ENCODE measurements around the gene XPO5. TPM values are rescaled to one million over a fixed set of nuclear protein-coding genes. Genes with fewer than 3 reads are reported as not detected.

The XPO5 gene
- total RNA-seq, 4 donors from 2014 or later = 11.3 to 25.1 (median 17.6) TPM

DNA sequence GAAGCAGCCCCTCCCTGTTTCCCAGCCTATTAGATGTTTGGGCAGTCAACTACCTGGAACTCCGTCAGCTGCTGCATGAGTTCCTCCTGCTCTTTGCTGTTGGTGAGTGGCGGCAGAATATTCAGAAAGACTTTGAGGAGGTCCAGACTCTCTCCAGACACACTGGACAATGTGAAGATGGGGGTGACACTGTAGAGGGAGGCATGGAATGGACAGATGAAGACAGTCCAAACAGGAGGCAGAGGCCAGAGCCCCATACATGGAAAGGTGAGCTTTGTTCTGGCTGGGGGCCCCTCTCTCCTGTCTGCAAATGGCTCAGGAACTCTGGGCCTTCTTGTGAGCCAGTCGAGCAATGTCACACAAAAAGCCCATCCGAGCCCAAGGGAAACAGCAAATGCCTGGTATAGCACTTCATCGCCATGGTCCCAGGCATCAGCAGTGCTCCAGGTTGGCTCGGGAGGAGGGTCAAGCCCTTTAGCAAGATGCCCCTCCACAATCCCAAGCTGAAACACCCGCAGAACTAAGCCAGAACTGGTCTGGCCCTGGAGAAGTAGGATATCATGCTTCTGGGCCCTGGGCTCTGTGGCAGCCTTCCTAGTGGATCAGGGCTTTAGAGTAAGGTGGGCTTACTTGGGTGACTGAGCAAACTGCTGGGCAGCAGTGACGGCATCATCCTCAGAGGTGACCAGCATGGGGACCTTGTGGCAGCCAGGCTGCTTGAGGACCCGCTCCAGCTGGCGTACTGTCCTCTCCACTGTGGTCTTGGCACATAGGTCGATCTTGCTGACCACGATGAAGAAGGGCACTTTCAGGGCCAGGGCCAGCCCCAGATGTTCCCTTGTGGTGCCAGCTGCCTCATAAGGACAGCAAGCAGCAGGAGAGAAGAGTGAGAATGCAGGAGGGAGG lies 48.3 kb upstream of the XPO5 start:
- peaks cover 0 to 47% (median 14%) of the 10 kb centered on the region in 4 donors for H3K36me3 ChIP-seq
- no peaks in the 10 kb centered on the region for H3K27me3 ChIP-seq
- no peak for DNase-seq
- intact Hi-C loops (cut with DNase I; ENCODE audit: low total_unique reads) = no loop called here
- no peak overlapping the region for H3K27ac ChIP-seq
- TF ChIP-seq POLR2A (IDR thresholded peaks at IDR 0.05) (no peak), POLR2AphosphoS5 (IDR thresholded peaks at IDR 0.05) (no peak), CTCF (IDR thresholded peaks at IDR 0.05) (no peak), EP300 (IDR thresholded peaks at IDR 0.05; ENCODE audit: low read depth) (no peak)
- WGBS, 2 donors (ENCODE audit: low coverage in 1 of 2) = 91 to 100% methylated on average over 1 to 12 of the region's 12 CpGs
- in situ Hi-C loops (cut with MboI; ENCODE audit: low pct_ligation_motif_present in 1 of 4, low pct_unique_long_range_greater_than_20kb in 1 of 4, low sequenced_read_pairs in 3 of 4) = loop anchor here in 1 of 4 donors (25.0 kb wide), 1 partner anchor 463 kb away; no protein-coding TSS in a partner anchor
- no peak overlapping the region for H3K4me3 ChIP-seq
- H3K4me1 ChIP-seq = peaks cover 4 to 17% (median 15%) of the 10 kb centered on the region in 4 donors
- H3K9me3 ChIP-seq = no peaks in the 10 kb centered on the region

DNA sequence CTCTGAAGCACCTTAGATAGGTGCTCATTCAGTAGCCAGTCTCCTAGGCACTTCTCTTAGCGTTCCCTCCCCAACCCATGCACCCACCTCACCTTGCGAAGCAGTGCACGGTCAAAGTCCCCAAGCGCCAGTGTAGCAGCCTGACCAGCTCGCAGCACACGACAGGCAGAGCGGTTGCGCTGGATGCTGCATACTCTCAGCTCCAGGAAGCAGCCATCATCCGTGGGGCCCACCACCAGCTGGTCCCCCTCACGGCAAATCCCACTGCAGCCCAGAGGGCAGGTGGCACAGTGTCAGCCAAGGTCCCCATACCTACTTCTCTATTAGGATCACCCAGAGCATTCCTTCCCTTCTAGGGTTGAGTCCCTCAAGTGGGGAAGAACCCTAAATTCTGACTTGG lies 46.7 kb upstream of the XPO5 start:
- in situ Hi-C loops (cut with MboI; ENCODE audit: low pct_ligation_motif_present in 1 of 4, low pct_unique_long_range_greater_than_20kb in 1 of 4, low sequenced_read_pairs in 3 of 4) = loop anchor here in 1 of 4 donors (25.0 kb wide), 1 partner anchor 465 kb away; no protein-coding TSS in a partner anchor

DNA sequence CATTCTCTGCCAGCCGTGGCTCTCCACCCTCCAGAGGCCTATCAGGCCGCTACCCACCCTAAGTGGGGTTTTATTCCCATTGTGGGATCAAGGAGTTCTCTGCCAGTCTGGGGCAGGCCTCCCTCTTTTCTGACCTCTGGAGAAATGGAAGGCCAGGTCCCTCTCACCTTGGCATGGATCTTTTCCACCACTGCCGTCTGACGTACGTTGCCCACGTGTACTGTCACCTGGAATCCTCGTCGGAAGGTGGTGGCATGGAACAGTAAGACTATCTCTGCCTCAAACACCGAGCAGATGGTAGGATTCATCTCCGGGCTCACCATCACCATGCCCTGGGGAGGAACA lies 46.0 kb upstream of the XPO5 start:
- H3K4me3 ChIP-seq = no peak overlapping the region
- H3K27ac ChIP-seq = no peak overlapping the region
- peaks cover 0 to 47% (median 14%) of the 10 kb centered on the region in 4 donors for H3K36me3 ChIP-seq
- H3K9me3 ChIP-seq = no peaks in the 10 kb centered on the region
- WGBS, 2 donors (ENCODE audit: low coverage in 1 of 2) = 80 to 94% methylated on average over 1 to 10 of the region's 10 CpGs
- in situ Hi-C loops (cut with MboI; ENCODE audit: low pct_ligation_motif_present in 1 of 4, low pct_unique_long_range_greater_than_20kb in 1 of 4, low sequenced_read_pairs in 3 of 4) (loop anchor here in 1 of 4 donors (25.0 kb wide), 1 partner anchor 465 kb away; no protein-coding TSS in a partner anchor), intact Hi-C loops (cut with DNase I; ENCODE audit: low total_unique reads) (no loop called here)
- H3K27me3 ChIP-seq = no peaks in the 10 kb centered on the region
- H3K4me1 ChIP-seq = peaks cover 0 to 1% (median under 1%) of the 10 kb centered on the region in 4 donors
- DNase-seq = no peak
- TF ChIP-seq POLR2A (IDR thresholded peaks at IDR 0.05) (no peak), POLR2AphosphoS5 (IDR thresholded peaks at IDR 0.05) (no peak), CTCF (IDR thresholded peaks at IDR 0.05) (no peak), EP300 (IDR thresholded peaks at IDR 0.05; ENCODE audit: low read depth) (no peak)

More for the DNA sequence above, 46.7 kb upstream of the XPO5 start:
- H3K27ac ChIP-seq = no peak overlapping the region
- intact Hi-C loops (cut with DNase I; ENCODE audit: low total_unique reads) = no loop called here
- H3K36me3 ChIP-seq = peaks cover 0 to 47% (median 14%) of the 10 kb centered on the region in 4 donors
- 98% methylated on average over 10 of the region's 10 CpGs; no CpG with 5 or more reads in 1 of the 2 donors for WGBS, 2 donors (ENCODE audit: low coverage in 1 of 2)
- H3K4me3 ChIP-seq = no peak overlapping the region
- no peaks in the 10 kb centered on the region for H3K27me3 ChIP-seq
- H3K4me1 ChIP-seq = peaks cover 3 to 9% (median 7%) of the 10 kb centered on the region in 4 donors
- no peaks in the 10 kb centered on the region for H3K9me3 ChIP-seq
- no peak for DNase-seq
- TF ChIP-seq POLR2AphosphoS5 (IDR thresholded peaks at IDR 0.05) (no peak), POLR2A (IDR thresholded peaks at IDR 0.05) (no peak), EP300 (IDR thresholded peaks at IDR 0.05; ENCODE audit: low read depth) (no peak), CTCF (IDR thresholded peaks at IDR 0.05) (no peak)

- intact Hi-C loops (cut with DNase I; ENCODE audit: low total_unique reads) (no loop called here), in situ Hi-C loops (cut with MboI; ENCODE audit: low pct_ligation_motif_present in 1 of 4, low pct_unique_long_range_greater_than_20kb in 1 of 4, low sequenced_read_pairs in 3 of 4) (loop anchor here in 1 of 4 donors (25.0 kb wide), 1 partner anchor 466 kb away; no protein-coding TSS in a partner anchor)
- Histone ChIP-seq H3K4me3 (no peak overlapping the region), H3K4me1 (no peaks in the 10 kb centered on the region), H3K9me3 (no peaks in the 10 kb centered on the region), H3K36me3 (peaks cover 0 to 47% (median 14%) of the 10 kb centered on the region in 4 donors), H3K27ac (no peak overlapping the region), H3K27me3 (no peaks in the 10 kb centered on the region)
- DNase-seq = no peak
- TF ChIP-seq POLR2A (IDR thresholded peaks at IDR 0.05) (no peak), CTCF (IDR thresholded peaks at IDR 0.05) (no peak), POLR2AphosphoS5 (IDR thresholded peaks at IDR 0.05) (no peak), EP300 (IDR thresholded peaks at IDR 0.05; ENCODE audit: low read depth) (no peak)
- WGBS, 2 donors (ENCODE audit: low coverage in 1 of 2) = 95 to 100% methylated on average over 1 to 11 of the region's 12 CpGs
These were observed 45.4 kb upstream of the XPO5 start for GRCh38 chr6:43621078-43621835.

Data from transverse colon (tissue), 4 donors.